Lung (tissue), 12 donors: ENCODE measurements around the gene SLC25A23. TPM values are rescaled to one million over a fixed set of nuclear protein-coding genes. Genes with fewer than 3 reads are reported as not detected.

Experiments used
- ATAC-seq: fragments of 200-7000 bp; cut with Tn5 transposase; one replicate; pipeline ENCODE4 v1.9.1; 2020; ENCODE audit warnings: moderate number of reproducible peaks; ENCODE audit not compliant: insufficient read depth, low FRiP score
- DNase-seq, 3 donors: peaks; one replicate each; pipeline ENCODE4 v3.0.0-alpha.2; 2013 to 2017
- H3K27ac ChIP-seq, 2 donors: one replicate each; pipeline ENCODE4 v1.5.1; 2013; ENCODE audit warnings: mild to moderate bottlenecking in 2 of 2, moderate library complexity in 2 of 2, control low read depth in 1 of 2, inconsistent platforms in 1 of 2, low read depth in 1 of 2, low read length in 1 of 2
- H3K27me3 ChIP-seq, 3 donors: one replicate each; pipeline ENCODE4 v1.5.1; 2013; ENCODE audit warnings: low read length in 2 of 3; ENCODE audit not compliant: control insufficient read depth in 3 of 3, insufficient read depth in 3 of 3
- H3K36me3 ChIP-seq, 4 donors: one replicate each; pipeline ENCODE4 v1.5.1; 2013; ENCODE audit warnings: low read length in 4 of 4, mild to moderate bottlenecking in 1 of 4, moderate library complexity in 1 of 4; ENCODE audit not compliant: control insufficient read depth in 4 of 4, insufficient read depth in 4 of 4
- H3K4me1 ChIP-seq, 5 donors: one replicate each; pipeline ENCODE4 v1.5.1; 2013; ENCODE audit warnings: low read length in 5 of 5, mild to moderate bottlenecking in 2 of 5, moderate library complexity in 1 of 5; ENCODE audit not compliant: control insufficient read depth in 5 of 5, insufficient read depth in 5 of 5
- H3K4me3 ChIP-seq: one replicate; pipeline ENCODE4 v1.5.1; 2013; ENCODE audit warnings: mild to moderate bottlenecking, control low read depth, moderate library complexity
- H3K9ac ChIP-seq, 2 donors: one replicate each; pipeline ENCODE4 v1.5.1; 2013; ENCODE audit warnings: low read length in 2 of 2, control low read depth in 1 of 2; ENCODE audit not compliant: insufficient read depth in 1 of 2
- H3K9me3 ChIP-seq, 4 donors: one replicate each; pipeline ENCODE4 v1.5.1; 2013; ENCODE audit warnings: low read length in 3 of 4, mild to moderate bottlenecking in 1 of 4, moderate library complexity in 1 of 4; ENCODE audit not compliant: control insufficient read depth in 4 of 4, insufficient read depth in 3 of 4
- CTCF ChIP-seq: IDR thresholded peaks from 2 replicates; pipeline ENCODE4 v1.5.1; 2012; ENCODE audit warnings: mild to moderate bottlenecking; ENCODE audit errors: control extremely low read depth, extremely low read depth
- WGBS, 2 donors: extraction: QIAGEN DNeasy Blood & Tissue Kit; methylation state at CpG; one replicate each; pipeline ENCODE4 v1.1.7; 2013; 5-methylcytosine and 5-hydroxymethylcytosine counted together
- polyA plus RNA-seq, 2 donors: library from polyadenylated mRNA; stranded (reverse); fragments of 200-250 nt; gene quantifications; one replicate each; pipeline ENCODE4 v1.2.1, GENCODE V29; 2013
- total RNA-seq, 2 donors: library from RNA; depleted of rRNA in 1 of 2; stranded (reverse); fragments of >200 nt in 1 of 2; gene quantifications; one replicate each; pipeline ENCODE4 v1.2.1, GENCODE V29; 2014 to 2021
- donor health status: control.
- donor health status: control.
- donor health status: Bipolar disorder and iron deficiency.
- donor health status: healthy.
- donor health status: DM: yes; HTN: yes; CAD: no.

Gene SLC25A23
- total and polyA plus RNA-seq, 4 donors: 15.7 to 49.5 (median 44.5) TPM

- ATAC-seq: no peak
- Histone ChIP-seq H3K9ac (no peak overlapping the region), H3K4me1 (peaks cover 0 to 8% (median 0%) of the 10 kb centered on the region in 5 donors), H3K36me3 (no peaks in the 10 kb centered on the region), H3K27ac (no peak overlapping the region), H3K27me3 (peaks cover 0 to 14% (median 5%) of the 10 kb centered on the region in 3 donors), H3K9me3 (peaks cover 0 to 2% (median 0%) of the 10 kb centered on the region in 4 donors), H3K4me3 (no peak overlapping the region)
- no peak for DNase-seq
- WGBS, 2 donors: 79 to 85% methylated on average over 4 of the region's 4 CpGs
- no peak for TF ChIP-seq CTCF
Observed at GRCh38 chr19:6472713-6473112, 13.1 kb upstream of the SLC25A23 start.

GRCh38 chr19:6471076-6471475 lies 11.5 kb upstream of the SLC25A23 start:
- H3K27me3 ChIP-seq: peaks cover 0 to 11% (median 5%) of the 10 kb centered on the region in 3 donors
- H3K27ac ChIP-seq: no peak overlapping the region
- no peak overlapping the region for H3K9ac ChIP-seq
- no peak for TF ChIP-seq CTCF
- no peaks in the 10 kb centered on the region for H3K9me3 ChIP-seq
- no peaks in the 10 kb centered on the region for H3K36me3 ChIP-seq
- no peak for ATAC-seq
- DNase-seq: no peak
- H3K4me1 ChIP-seq: peaks cover 0 to 5% (median 0%) of the 10 kb centered on the region in 5 donors
- 82 to 88% methylated on average over 14 of the region's 14 CpGs for WGBS, 2 donors
- H3K4me3 ChIP-seq: no peak overlapping the region

DNA sequence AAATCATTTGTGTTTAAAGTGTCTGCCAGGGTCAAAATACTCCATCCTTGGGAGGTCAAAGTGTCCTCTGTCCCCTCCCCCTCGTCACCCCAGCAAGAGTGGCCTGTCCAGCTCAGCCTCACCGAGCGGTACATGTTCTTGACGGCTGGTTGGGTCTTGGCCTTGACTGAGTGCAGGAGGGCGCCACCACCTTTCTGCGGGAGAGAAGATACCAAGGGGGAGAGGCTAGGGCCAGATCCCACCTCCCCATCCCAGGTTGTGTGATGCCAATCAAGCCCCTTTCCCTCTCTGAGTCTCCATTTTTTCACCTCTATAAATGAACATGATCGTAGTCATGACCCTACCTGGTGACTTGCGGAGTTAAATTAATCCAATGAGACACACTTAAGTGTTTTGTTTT lies 10.6 kb upstream of the SLC25A23 start:
- DNase-seq (no peak), ATAC-seq (no peak)
- no peak overlapping the region for H3K9ac ChIP-seq
- H3K4me1 ChIP-seq: no peaks in the 10 kb centered on the region
- peaks cover 0 to 7% (median 7%) of the 10 kb centered on the region in 3 donors for H3K27me3 ChIP-seq
- no peak overlapping the region for H3K4me3 ChIP-seq
- H3K9me3 ChIP-seq: no peaks in the 10 kb centered on the region
- H3K27ac ChIP-seq: no peak overlapping the region
- no peaks in the 10 kb centered on the region for H3K36me3 ChIP-seq
- WGBS, 2 donors: 75 to 84% methylated on average over 8 of the region's 8 CpGs
- no peak for TF ChIP-seq CTCF

- no peaks in the 10 kb centered on the region for H3K36me3 ChIP-seq
- peaks cover 0 to 7% (median 7%) of the 10 kb centered on the region in 3 donors for H3K27me3 ChIP-seq
- DNase-seq (no peak), ATAC-seq (no peak)
- no peak overlapping the region for H3K27ac ChIP-seq
- no peak overlapping the region for H3K4me3 ChIP-seq
- H3K9ac ChIP-seq: no peak overlapping the region
- H3K9me3 ChIP-seq: no peaks in the 10 kb centered on the region
- 80 to 88% methylated on average over 8 of the region's 8 CpGs for WGBS, 2 donors
- no peak for TF ChIP-seq CTCF
- peaks cover 0 to 3% (median 0%) of the 10 kb centered on the region in 5 donors for H3K4me1 ChIP-seq
Observed at GRCh38 chr19:6467384-6467783, 7.8 kb upstream of the SLC25A23 start.
